HEK293 (cell line): ENCODE results near the gene MYOF.

Source experiments
- CTCF ChIA-PET: fragments of 350-600 bp; formaldehyde crosslinking; extraction: SDS; loops from one replicate; lab custom pipeline; 2021; ENCODE audit warnings: antibody characterized with exemption; lab: Yijun Ruan, JAX
- POLR2A ChIA-PET: fragments of 300-600 bp; formaldehyde crosslinking; extraction: SDS; loops from one replicate; lab custom pipeline; 2020; ENCODE audit warnings: antibody characterized with exemption, inconsistent platforms; lab: Yijun Ruan, JAX
- H3K27ac ChIP-seq: fragments of 200-500 bp; sonication (Bioruptor generic); 2 replicates; pipeline ENCODE4 v1.5.1; 2014; ENCODE audit warnings: low read depth, low read length, control low read depth, inconsistent platforms; ENCODE audit errors: extremely low read depth
- H3K36me3 ChIP-seq, 2 experiments: fragments of 200-500 bp in 1 of 2; sonication (Bioruptor generic) in 1 of 2; 1 replicate in 1 of 2; 2 replicates in 1 of 2; pipeline ENCODE4 v1.5.1; 2014 to 2017; ENCODE audit warnings: inconsistent platforms in 2 of 2, low read length in 2 of 2; ENCODE audit not compliant: control insufficient read depth in 2 of 2, insufficient read depth in 1 of 2
- H3K4me1 ChIP-seq: fragments of 200-500 bp; sonication (Bioruptor generic); 2 replicates; pipeline ENCODE4 v1.5.1; 2014; ENCODE audit warnings: mild to moderate bottlenecking, low read length, inconsistent platforms; ENCODE audit not compliant: control insufficient read depth, insufficient read depth
- H3K4me3 ChIP-seq: 2 replicates; pipeline ENCODE4 v1.5.1; 2011; ENCODE audit warnings: low read depth, mild to moderate bottlenecking, control low read depth, low read length, moderate library complexity
- H3K9me3 ChIP-seq: fragments of 200-500 bp; sonication (Bioruptor generic); 2 replicates; pipeline ENCODE4 v1.5.1; 2014; ENCODE audit warnings: low read depth, low read length, inconsistent platforms; ENCODE audit not compliant: control insufficient read depth, insufficient read depth
- CTCF ChIP-seq: fragments of 450-650 bp; formaldehyde crosslinking; IDR thresholded peaks from 2 replicates; pipeline ENCODE4 v1.5.1; 2016; ENCODE audit warnings: missing biosample characterization, missing genetic modification characterization
- INSM2 ChIP-seq: fragments of 450-650 bp; formaldehyde crosslinking; IDR thresholded peaks from 2 replicates; pipeline ENCODE4 v1.5.1; 2016; ENCODE audit warnings: missing biosample characterization, missing genetic modification characterization
- PBX3 ChIP-seq: sonication (generic); formaldehyde crosslinking; IDR thresholded peaks from 2 replicates; pipeline ENCODE4 v1.8.1; 2022; ENCODE audit warnings: mild to moderate bottlenecking, moderate library complexity, missing genetic modification reagents
- PRDM1 ChIP-seq: fragments of 450-650 bp; formaldehyde crosslinking; IDR thresholded peaks from 2 replicates; pipeline ENCODE4; 2016; ENCODE audit warnings: missing biosample characterization, missing genetic modification characterization
- REST ChIP-seq: fragments of 450-650 bp; formaldehyde crosslinking; IDR thresholded peaks from 2 replicates; pipeline ENCODE4 v1.5.1; 2016; ENCODE audit warnings: missing biosample characterization, missing genetic modification characterization
- ZBTB1 ChIP-seq: fragments of 450-650 bp; formaldehyde crosslinking; IDR thresholded peaks from 2 replicates; pipeline ENCODE4 v1.5.1; 2016; ENCODE audit warnings: missing biosample characterization, missing genetic modification characterization
- ZBTB10 ChIP-seq: fragments of 450-650 bp; formaldehyde crosslinking; IDR thresholded peaks from 2 replicates; pipeline ENCODE4 v1.5.1; 2016; ENCODE audit warnings: missing biosample characterization, missing genetic modification characterization
- ZBTB8A ChIP-seq: fragments of 450-650 bp; formaldehyde crosslinking; IDR thresholded peaks from 2 replicates; pipeline ENCODE4 v1.5.1; 2016; ENCODE audit warnings: missing biosample characterization, missing genetic modification characterization
- ZFP41 ChIP-seq: fragments of 450-650 bp; formaldehyde crosslinking; IDR thresholded peaks from 2 replicates; pipeline ENCODE4 v1.5.1; 2016; ENCODE audit warnings: missing biosample characterization, missing genetic modification characterization, borderline replicate concordance
- ZNF114 ChIP-seq: fragments of 450-650 bp; formaldehyde crosslinking; IDR thresholded peaks from 2 replicates; pipeline ENCODE4 v1.5.0; 2017; ENCODE audit warnings: missing biosample characterization, missing genetic modification characterization
- ZNF16 ChIP-seq: fragments of 450-650 bp; formaldehyde crosslinking; IDR thresholded peaks from 2 replicates; pipeline ENCODE4 v1.5.1; 2016; ENCODE audit warnings: low read depth, missing biosample characterization, missing genetic modification characterization
- ZNF223 ChIP-seq: fragments of 450-650 bp; formaldehyde crosslinking; IDR thresholded peaks from 2 replicates; pipeline ENCODE4 v1.5.1; 2016; ENCODE audit warnings: missing biosample characterization, missing genetic modification characterization
- ZNF529 ChIP-seq: fragments of 450-650 bp; formaldehyde crosslinking; IDR thresholded peaks from 2 replicates; pipeline ENCODE4 v1.5.1; 2017; ENCODE audit warnings: missing genetic modification characterization, missing biosample characterization; ENCODE audit not compliant: insufficient replicate concordance
- ZNF530 ChIP-seq: fragments of 450-650 bp; formaldehyde crosslinking; IDR thresholded peaks from 2 replicates; pipeline ENCODE4 v1.5.1; 2016; ENCODE audit warnings: low read depth, missing biosample characterization, missing genetic modification characterization
- ZNF549 ChIP-seq: fragments of 450-650 bp; IDR thresholded peaks from 2 replicates; pipeline ENCODE4 v1.5.1; 2018; ENCODE audit warnings: missing biosample characterization, missing genetic modification characterization, mild to moderate bottlenecking, inconsistent platforms, moderate library complexity

The MYOF gene

DNA sequence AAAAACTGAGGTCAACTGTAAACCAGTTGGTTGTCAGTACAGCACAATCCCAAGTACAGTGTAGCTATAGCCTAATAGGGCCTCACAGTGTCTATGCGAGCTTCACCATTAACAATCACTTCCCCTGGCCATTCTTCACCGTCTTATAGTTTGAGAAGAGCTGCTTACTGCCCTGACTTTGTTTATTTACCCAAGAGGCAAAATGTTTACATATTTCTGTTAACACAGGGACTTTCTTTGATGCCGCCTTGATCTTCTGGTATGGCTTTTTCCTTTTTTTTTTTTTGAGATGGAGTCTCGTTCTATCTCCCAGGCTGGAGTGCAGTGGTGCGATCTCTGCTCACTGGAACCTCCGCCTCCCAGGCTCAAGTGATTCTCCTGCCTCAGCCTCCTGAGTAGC lies 3.3 kb downstream of the MYOF start:
- Histone ChIP-seq H3K4me1 (no peaks in the 10 kb centered on the region), H3K9me3 (no peaks in the 10 kb centered on the region), H3K36me3 (no peaks in the 10 kb centered on the region)
- ChIA-PET CTCF (interaction anchor here (0.7 to 15.5 kb wide), 4 partner anchors 9 to 103 kb away, joined by 3 to 435 read pairs (median 3); no protein-coding TSS in a partner anchor), POLR2A (no interaction called here)
- TF ChIP-seq ZNF114 (tag by site-specific recombination) (no peak), ZNF223 (tag by site-specific recombination) (no peak), INSM2 (tag by site-specific recombination) (no peak), ZBTB10 (no peak), ZNF549 (tag by site-specific recombination) (no peak), ZNF16 (tag by site-specific recombination) (no peak), REST (tag by site-specific recombination) (no peak), ZBTB8A (tag by site-specific recombination) (no peak), ZBTB1 (tag by site-specific recombination) (no peak), ZNF530 (tag by site-specific recombination) (no peak), ZNF529 (tag by site-specific recombination) (no peak), ZFP41 (tag by site-specific recombination) (no peak), CTCF (tag by site-specific recombination) (no peak)
- TF ChIP-seq, all 188 proteins: peak for 0
- no peak overlapping the region for H3K4me3 ChIP-seq
- H3K27ac ChIP-seq: no peak overlapping the region

DNA sequence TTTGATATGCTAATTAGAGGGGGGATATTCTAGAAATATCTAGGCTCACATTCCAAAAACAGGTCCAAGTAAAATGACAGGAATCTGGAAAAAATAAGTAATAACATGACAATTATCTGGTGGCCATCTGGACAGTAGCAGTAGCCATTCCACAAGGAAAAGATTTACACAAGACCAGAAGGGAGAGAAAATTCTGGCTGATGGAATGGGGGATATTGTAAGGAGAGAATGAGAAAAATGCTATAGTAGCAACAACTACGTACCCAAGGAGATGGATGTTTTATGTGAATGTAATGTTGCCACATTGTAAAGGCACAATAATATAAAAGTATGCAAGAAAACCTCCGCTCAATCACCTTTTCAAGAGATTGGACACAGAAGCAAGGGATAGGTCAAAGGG lies 5.4 kb downstream of the MYOF start:
- no peaks in the 10 kb centered on the region for H3K4me1 ChIP-seq
- CTCF ChIA-PET: interaction anchor here (0.6 to 7.8 kb wide), 3 partner anchors 31 to 100 kb away, joined by 3 to 67 read pairs (median 3); no protein-coding TSS in a partner anchor
- H3K36me3 ChIP-seq: no peaks in the 10 kb centered on the region
- no peak for TF ChIP-seq PRDM1 (tag by site-specific recombination)
- no peak for TF ChIP-seq PBX3 (CRISPR knock-in tag)
- H3K9me3 ChIP-seq: no peaks in the 10 kb centered on the region
- POLR2A ChIA-PET: no interaction called here
- H3K27ac ChIP-seq: no peak overlapping the region
- no peak overlapping the region for H3K4me3 ChIP-seq
